Osteocyte (in vitro differentiated cells): ENCODE data around the gene RABGAP1L. TPM values are rescaled to one million over a fixed set of nuclear protein-coding genes. Genes with fewer than 3 reads are reported as not detected.
A peak's percentile ranks its signal among the peaks of the same experiment; 100 is the strongest.

Source experiments
- DNase-seq: peaks from one replicate; pipeline ENCODE4 v3.0.0; 2021; ENCODE audit warnings: mixed read lengths; ENCODE audit not compliant: unreplicated experiment; ENCODE audit errors: extremely low spot score
- H3K27ac Mint-ChIP-seq: one replicate; pipeline ENCODE4 v1.8.0; 2021; ENCODE audit warnings: mild to moderate bottlenecking, mixed read lengths; ENCODE audit not compliant: unreplicated experiment
- H3K27me3 Mint-ChIP-seq: one replicate; pipeline ENCODE4 v1.8.0; 2021; ENCODE audit warnings: mixed read lengths; ENCODE audit not compliant: unreplicated experiment
- H3K36me3 Mint-ChIP-seq: one replicate; pipeline ENCODE4 v1.8.0; 2021; ENCODE audit warnings: mixed read lengths; ENCODE audit not compliant: unreplicated experiment
- H3K4me1 Mint-ChIP-seq: one replicate; pipeline ENCODE4 v1.8.0; 2021; ENCODE audit warnings: mixed read lengths; ENCODE audit not compliant: unreplicated experiment
- H3K4me3 Mint-ChIP-seq: one replicate; pipeline ENCODE4 v1.8.0; 2021; ENCODE audit warnings: mild to moderate bottlenecking, moderate library complexity, mixed read lengths; ENCODE audit not compliant: unreplicated experiment
- H3K9me3 Mint-ChIP-seq: one replicate; pipeline ENCODE4 v1.8.0; 2021; ENCODE audit warnings: mixed read lengths; ENCODE audit not compliant: unreplicated experiment
- CTCF ChIP-seq: fragments of 200-600 bp; sonication (generic); IDR thresholded peaks from 2 replicates; pipeline ENCODE4 v1.5.0; 2021; ENCODE audit warnings: antibody characterized with exemption, mild to moderate bottlenecking, moderate library complexity
- total RNA-seq: library from RNA; stranded (reverse); gene quantifications from 2 replicates; pipeline ENCODE4 v1.2.1, GENCODE V29; 2021

Gene RABGAP1L
- total RNA-seq, 1 donor from 2014 or later, result 29.3 TPM

- Mint-ChIP-seq H3K36me3 (no peaks in the 10 kb centered on the region), H3K27me3 (no peaks in the 10 kb centered on the region), H3K4me1 (no peaks in the 10 kb centered on the region), H3K4me3 (no peak overlapping the region), H3K9me3 (no peaks in the 10 kb centered on the region), H3K27ac (peak overlapping the region; percentile 32)
- TF ChIP-seq CTCF, result peak; percentile 77
- no peak for DNase-seq
These were observed 103.3 kb downstream of the RABGAP1L start for GRCh38 chr1:174262349-174263241.

GRCh38 chr1:174265282-174265681, 106.0 kb downstream of the RABGAP1L start:
- no peak for DNase-seq
- H3K4me1 Mint-ChIP-seq, result no peaks in the 10 kb centered on the region
- no peaks in the 10 kb centered on the region for H3K36me3 Mint-ChIP-seq
- no peaks in the 10 kb centered on the region for H3K9me3 Mint-ChIP-seq
- no peaks in the 10 kb centered on the region for H3K27me3 Mint-ChIP-seq
- no peak for TF ChIP-seq CTCF
- no peak overlapping the region for H3K27ac Mint-ChIP-seq
- no peak overlapping the region for H3K4me3 Mint-ChIP-seq

- H3K4me3 Mint-ChIP-seq, result no peak overlapping the region
- H3K4me1 Mint-ChIP-seq, result peaks cover 5% of the 10 kb centered on the region
- DNase-seq, result no peak
- no peaks in the 10 kb centered on the region for H3K27me3 Mint-ChIP-seq
- no peaks in the 10 kb centered on the region for H3K36me3 Mint-ChIP-seq
- no peaks in the 10 kb centered on the region for H3K9me3 Mint-ChIP-seq
- H3K27ac Mint-ChIP-seq, result no peak overlapping the region
- no peak for TF ChIP-seq CTCF
These were observed 107.2 kb downstream of the RABGAP1L start for GRCh38 chr1:174266476-174266875.

GRCh38 chr1:174266991-174267612, 107.8 kb downstream of the RABGAP1L start:
- Mint-ChIP-seq H3K36me3 (no peaks in the 10 kb centered on the region), H3K27ac (no peak overlapping the region), H3K4me1 (peaks cover 6% of the 10 kb centered on the region), H3K9me3 (no peaks in the 10 kb centered on the region), H3K4me3 (no peak overlapping the region), H3K27me3 (no peaks in the 10 kb centered on the region)
- no peak for TF ChIP-seq CTCF
- no peak for DNase-seq

GRCh38 chr1:174269989-174270651, 110.8 kb downstream of the RABGAP1L start:
- Mint-ChIP-seq H3K9me3 (no peaks in the 10 kb centered on the region), H3K4me1 (peaks cover 6% of the 10 kb centered on the region), H3K27me3 (no peaks in the 10 kb centered on the region), H3K4me3 (no peak overlapping the region), H3K27ac (no peak overlapping the region), H3K36me3 (no peaks in the 10 kb centered on the region)
- DNase-seq, result no peak
- TF ChIP-seq CTCF, result no peak
